Stimulated activated naive CD8-positive, alpha-beta T cell treated with anti-CD3 and anti-CD28 coated beads, Interleukin-15, amount 100 ng/mL, for 72 hours (primary cell): ENCODE results near the gene MAGEF1.

Experiments used
- ATAC-seq: fragments of 150-1000 bp; cut with Tn5 transposase; 2 replicates; pipeline ENCODE4 v1.10.0; 2021; ENCODE audit warnings: mild to moderate bottlenecking, moderate library complexity
- DNase-seq, 2 donors: peaks; one replicate each; pipeline ENCODE4 v3.0.0; 2021 to 2022
- H3K27ac Mint-ChIP-seq, 2 donors: one replicate each; pipeline ENCODE4 v1.8.0; 2022; ENCODE audit warnings: mild to moderate bottlenecking in 2 of 2, mixed read lengths in 2 of 2, moderate library complexity in 2 of 2
- H3K27me3 Mint-ChIP-seq: one replicate; pipeline ENCODE4 v1.8.0; 2022; ENCODE audit warnings: mixed read lengths
- H3K4me1 Mint-ChIP-seq: one replicate; pipeline ENCODE4 v1.8.0; 2022; ENCODE audit warnings: mild to moderate bottlenecking, mixed read lengths
- H3K4me3 Mint-ChIP-seq, 2 donors: one replicate each; pipeline ENCODE4 v1.8.0; 2022; ENCODE audit warnings: mild to moderate bottlenecking in 2 of 2, mixed read lengths in 2 of 2, moderate library complexity in 1 of 2
- H3K9me3 Mint-ChIP-seq, 2 donors: one replicate each; pipeline ENCODE4 v1.8.0; 2022; ENCODE audit warnings: mixed read lengths in 2 of 2

MAGEF1 gene

DNA sequence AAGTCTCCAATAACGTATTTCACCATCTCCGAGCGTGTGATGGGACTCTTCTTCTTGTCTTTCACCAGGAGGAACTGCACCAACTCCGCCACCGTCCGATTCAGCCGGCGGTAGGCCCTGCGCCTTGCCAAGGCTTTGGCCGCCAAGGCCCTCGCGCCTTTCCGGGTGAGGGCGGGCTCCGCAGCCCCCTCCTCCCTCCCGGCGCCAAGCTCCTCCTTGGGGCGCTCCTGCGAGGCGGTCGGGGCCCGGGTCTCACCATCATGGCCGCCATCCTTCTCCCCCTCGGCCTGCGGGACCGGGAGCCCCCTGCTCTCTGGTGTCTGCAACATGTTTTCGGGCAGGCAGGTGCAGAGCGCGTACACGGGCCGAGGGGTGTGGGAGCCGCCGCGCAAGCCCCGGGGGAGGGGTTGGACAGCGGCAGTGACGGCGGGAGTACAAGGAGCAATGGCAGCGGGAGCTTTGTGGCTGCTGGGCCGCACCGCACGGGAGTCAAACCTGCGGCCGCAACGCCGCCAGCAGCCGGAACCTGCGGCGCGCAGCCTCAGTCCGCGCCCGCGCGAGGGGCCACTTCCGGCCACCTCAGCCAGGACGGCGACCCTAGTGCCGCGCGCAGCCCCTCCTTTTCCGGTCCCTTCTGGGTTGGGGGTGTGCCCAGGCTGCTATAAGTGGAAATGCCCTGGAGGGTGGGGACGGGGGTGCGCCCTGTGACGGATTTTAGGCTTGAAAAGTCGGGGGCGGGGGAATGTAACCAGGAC is at the start of gene MAGEF1:
MAGEF1 (minus strand) TSS at position 572 of the 755 bp plus-strand sequence; CDS start at position 329, 243 bp downstream.
- DNase-seq (peak; percentile 73 to 81), ATAC-seq (peak; percentile 93)
- peak within 1 kb of the TSS; percentile 95 to 98 for H3K27ac Mint-ChIP-seq
- peak within 1 kb of the TSS; percentile 85 to 97 for H3K4me3 Mint-ChIP-seq
- peaks cover 8% of the 10 kb centered on the region for H3K27me3 Mint-ChIP-seq
- peaks cover 9 to 13% of the 10 kb centered on the region in 2 donors for H3K9me3 Mint-ChIP-seq
- H3K4me1 Mint-ChIP-seq: peaks cover 35% of the 10 kb centered on the region

- Mint-ChIP-seq H3K27me3 (peaks cover 8% of the 10 kb centered on the region), H3K4me3 (no peak overlapping the region), H3K9me3 (no peaks in the 10 kb centered on the region), H3K27ac (peak overlapping the region in 1 of 2 donors; percentile 9), H3K4me1 (no peaks in the 10 kb centered on the region)
- DNase-seq (no peak), ATAC-seq (no peak)
Observed at GRCh38 chr3:184761075-184761841, 49.4 kb upstream of the MAGEF1 start.

DNA sequence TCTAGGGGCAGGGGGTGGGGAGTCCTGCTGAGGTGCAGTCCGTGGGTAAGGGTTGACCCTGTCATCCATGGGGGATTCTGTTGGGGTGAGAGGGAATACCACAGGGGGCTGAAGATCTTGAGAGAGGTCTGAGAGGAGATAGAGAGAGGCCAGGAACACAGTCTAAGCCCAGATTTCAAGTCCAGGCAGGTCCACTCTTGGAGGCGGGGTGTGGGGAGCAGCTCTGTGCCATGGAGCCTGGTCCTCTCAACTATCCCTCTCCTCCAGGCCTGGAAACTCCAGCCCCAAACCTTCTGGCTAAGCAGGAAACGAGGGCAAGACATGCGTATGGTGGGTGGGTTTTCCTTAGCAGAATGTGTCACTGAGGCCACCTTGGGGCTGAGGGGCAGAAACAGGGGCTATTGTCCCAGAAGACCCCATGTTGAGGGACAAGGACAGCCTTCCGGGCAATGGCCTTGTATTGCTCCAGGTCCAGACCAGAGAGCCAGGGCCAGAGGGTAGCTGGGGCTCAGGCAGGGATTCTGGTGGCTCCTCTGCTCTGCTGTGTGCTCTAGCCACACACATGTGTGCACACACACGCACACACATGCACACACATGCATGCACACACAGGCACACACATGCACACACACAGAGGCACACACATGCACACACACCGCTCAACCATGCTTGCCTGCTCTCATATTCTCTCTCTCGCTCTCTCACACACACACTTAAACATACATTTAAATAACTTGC is 48.6 kb upstream of the MAGEF1 start:
- Mint-ChIP-seq H3K27me3 (peaks cover 7% of the 10 kb centered on the region), H3K4me3 (no peak overlapping the region)
- no peak for ATAC-seq

GRCh38 chr3:184759666-184760200 is 47.9 kb upstream of the MAGEF1 start:
- DNase-seq (no peak), ATAC-seq (no peak)
- Mint-ChIP-seq H3K9me3 (no peaks in the 10 kb centered on the region), H3K27ac (peak overlapping the region; percentile 66 to 69), H3K4me3 (no peak overlapping the region), H3K4me1 (no peaks in the 10 kb centered on the region), H3K27me3 (peaks cover 7% of the 10 kb centered on the region)

More for the DNA sequence above, 48.6 kb upstream of the MAGEF1 start:
- Mint-ChIP-seq H3K27ac (no peak overlapping the region), H3K4me1 (no peaks in the 10 kb centered on the region), H3K9me3 (no peaks in the 10 kb centered on the region)
- DNase-seq: no peak

DNA sequence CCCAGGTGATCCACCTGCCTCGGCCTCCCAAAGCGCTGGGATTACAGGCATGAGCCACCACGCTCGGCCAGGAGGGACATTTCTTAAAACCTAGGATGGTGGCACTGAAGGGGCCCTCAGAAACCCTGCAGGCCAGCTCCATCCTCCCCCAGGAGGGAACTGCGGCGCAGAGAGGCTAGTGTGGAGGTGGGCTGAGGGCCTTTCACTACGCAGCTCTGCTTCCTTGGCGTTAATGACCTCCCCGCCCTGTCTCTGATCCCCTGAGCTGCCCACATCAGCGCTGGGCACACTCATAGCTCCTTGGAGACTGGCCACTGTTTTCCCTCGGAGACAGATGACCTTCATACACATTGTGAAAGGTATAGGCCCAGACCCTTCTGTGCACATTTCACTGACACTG is 46.2 kb upstream of the MAGEF1 start:
- Mint-ChIP-seq H3K4me3 (no peak overlapping the region), H3K4me1 (no peaks in the 10 kb centered on the region), H3K27me3 (peaks cover 7% of the 10 kb centered on the region), H3K9me3 (no peaks in the 10 kb centered on the region), H3K27ac (no peak overlapping the region)
- DNase-seq: no peak
- no peak for ATAC-seq

DNA sequence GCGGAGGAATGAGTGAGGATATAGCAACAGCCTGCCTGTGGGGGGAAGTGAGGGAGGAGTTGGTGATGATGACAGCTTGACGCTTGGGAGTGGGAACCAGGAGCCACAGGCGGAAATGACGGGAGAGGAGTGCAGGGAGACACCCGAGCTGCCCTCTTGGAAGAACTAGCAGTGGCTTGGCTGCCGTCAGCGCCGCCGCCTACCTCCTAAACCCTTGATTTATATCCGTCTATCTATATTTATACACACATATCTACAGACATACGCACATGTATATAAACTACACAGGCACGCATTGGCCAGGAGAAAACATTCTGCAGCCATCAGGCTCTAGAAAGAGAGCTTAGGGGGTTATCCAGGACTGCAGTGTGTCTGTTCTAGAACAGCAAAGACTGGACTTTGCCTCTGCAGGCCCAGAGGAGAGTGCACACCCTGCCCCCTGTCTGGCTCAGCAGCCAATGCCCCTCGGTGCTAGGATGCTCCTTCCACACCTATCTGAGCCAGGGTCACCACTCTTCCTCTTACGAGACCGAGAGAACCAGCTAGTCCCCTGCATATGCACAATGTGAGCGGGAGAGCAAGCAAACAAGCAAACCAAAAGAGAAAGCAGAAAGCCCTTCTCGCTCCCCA is 45.3 kb upstream of the MAGEF1 start:
- no peaks in the 10 kb centered on the region for H3K9me3 Mint-ChIP-seq
- H3K4me3 Mint-ChIP-seq: peak overlapping the region in 1 of 2 donors; percentile 20
- no peaks in the 10 kb centered on the region for H3K4me1 Mint-ChIP-seq
- ATAC-seq: peak; percentile 22
- no peak overlapping the region for H3K27ac Mint-ChIP-seq
- H3K27me3 Mint-ChIP-seq: peaks cover 7% of the 10 kb centered on the region
- DNase-seq: no peak

DNA sequence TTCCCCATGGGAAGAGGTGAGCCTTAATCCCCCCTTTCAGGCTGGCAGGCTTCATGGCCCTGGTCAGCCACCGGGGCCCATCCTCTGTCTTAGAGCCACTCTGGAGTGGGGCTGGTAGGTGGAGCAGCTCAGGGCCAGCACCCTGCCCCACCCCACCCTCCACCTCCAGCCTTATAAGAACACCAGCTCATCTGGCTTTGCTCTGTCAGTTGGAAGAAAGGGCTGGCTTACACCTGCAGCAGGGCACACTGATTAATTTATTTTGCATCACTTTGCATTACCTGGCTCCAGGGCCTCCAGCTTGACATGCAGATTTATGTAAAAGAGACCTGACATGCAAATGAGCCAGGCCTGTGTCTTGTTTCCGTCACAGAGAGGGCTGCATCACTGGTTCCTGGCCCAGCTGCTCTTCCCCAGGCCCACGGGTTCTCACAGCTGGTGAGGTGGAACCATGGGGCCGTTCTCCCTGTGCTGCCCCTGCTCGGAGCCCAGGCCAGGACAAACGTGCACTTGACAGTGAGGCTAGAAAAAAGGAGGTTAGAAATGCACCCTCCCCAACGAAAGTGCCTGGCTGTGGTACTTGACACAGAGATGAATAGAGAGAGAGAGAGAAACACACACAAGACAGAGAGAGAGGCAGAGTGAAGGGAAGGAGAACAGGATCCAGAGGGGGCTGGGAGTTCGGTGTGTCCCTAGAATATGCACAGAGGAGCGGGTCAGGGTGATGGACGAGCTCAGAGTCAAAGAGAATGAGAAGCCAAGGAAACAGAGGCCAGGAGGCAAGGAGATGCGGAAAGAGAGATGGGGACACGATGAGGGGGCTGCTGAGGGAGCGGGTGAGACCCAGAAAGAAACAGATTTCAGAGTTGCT is 44.5 kb upstream of the MAGEF1 start:
- peaks cover 7% of the 10 kb centered on the region for H3K27me3 Mint-ChIP-seq
- H3K27ac Mint-ChIP-seq: peak overlapping the region in 1 of 2 donors; percentile 8
- H3K9me3 Mint-ChIP-seq: no peaks in the 10 kb centered on the region
- no peak for DNase-seq
- no peak overlapping the region for H3K4me3 Mint-ChIP-seq
- no peaks in the 10 kb centered on the region for H3K4me1 Mint-ChIP-seq
- ATAC-seq: peak; percentile 34

- ATAC-seq: no peak
- H3K4me3 Mint-ChIP-seq: no peak overlapping the region
Observed at GRCh38 chr3:184755315-184755731, 43.5 kb upstream of the MAGEF1 start.

DNA sequence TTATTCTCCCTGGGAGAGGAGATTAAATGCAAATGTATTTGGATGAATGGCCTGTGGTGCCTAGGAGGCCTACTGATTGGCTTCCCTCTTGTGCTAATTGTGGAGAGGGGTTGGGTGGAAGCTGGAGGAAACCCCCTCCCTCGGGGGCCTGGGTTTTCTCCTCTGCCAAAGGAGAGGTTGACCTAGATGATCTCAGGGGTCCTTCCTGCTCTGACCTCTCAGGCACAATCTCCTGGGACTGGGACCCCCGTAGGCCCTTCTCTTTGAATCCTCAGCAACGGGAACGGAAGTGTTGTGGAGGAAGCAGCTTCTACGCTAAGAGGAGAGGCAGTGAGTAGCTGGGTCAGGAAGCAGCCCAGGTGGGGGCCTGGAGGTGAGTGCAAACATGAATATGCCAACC is 40.5 kb upstream of the MAGEF1 start:
- Mint-ChIP-seq H3K9me3 (no peaks in the 10 kb centered on the region), H3K4me1 (peaks cover 11% of the 10 kb centered on the region), H3K4me3 (no peak overlapping the region), H3K27me3 (peaks cover 14% of the 10 kb centered on the region), H3K27ac (peak overlapping the region in 1 of 2 donors; percentile 82)
- DNase-seq (no peak), ATAC-seq (no peak)

More at GRCh38 chr3:184755315-184755731, 43.5 kb upstream of the MAGEF1 start:
- DNase-seq: no peak
- Mint-ChIP-seq H3K27me3 (peaks cover 9% of the 10 kb centered on the region), H3K9me3 (no peaks in the 10 kb centered on the region), H3K27ac (no peak overlapping the region), H3K4me1 (no peaks in the 10 kb centered on the region)

GRCh38 chr3:184751204-184752040 is 39.6 kb upstream of the MAGEF1 start:
- Mint-ChIP-seq H3K27ac (peak overlapping the region in 1 of 2 donors; percentile 63), H3K4me3 (no peak overlapping the region), H3K9me3 (no peaks in the 10 kb centered on the region), H3K4me1 (peaks cover 11% of the 10 kb centered on the region), H3K27me3 (peaks cover 14% of the 10 kb centered on the region)
- no peak for DNase-seq
- no peak for ATAC-seq

- ATAC-seq (no peak), DNase-seq (no peak)
- Mint-ChIP-seq H3K4me3 (no peak overlapping the region), H3K27ac (peak overlapping the region in 1 of 2 donors; percentile 44), H3K9me3 (no peaks in the 10 kb centered on the region), H3K4me1 (peaks cover 11% of the 10 kb centered on the region), H3K27me3 (peaks cover 14% of the 10 kb centered on the region)
Observed at GRCh38 chr3:184750349-184751083, 38.7 kb upstream of the MAGEF1 start.

- H3K27me3 Mint-ChIP-seq: peaks cover 14% of the 10 kb centered on the region
- DNase-seq (no peak), ATAC-seq (no peak)
- no peaks in the 10 kb centered on the region for H3K9me3 Mint-ChIP-seq
- H3K4me1 Mint-ChIP-seq: peaks cover 11% of the 10 kb centered on the region
- peak overlapping the region in 1 of 2 donors; percentile 88 for H3K27ac Mint-ChIP-seq
- H3K4me3 Mint-ChIP-seq: no peak overlapping the region
Observed at GRCh38 chr3:184749168-184749744, 37.4 kb upstream of the MAGEF1 start.
